OCI-M2 (cell line): ENCODE data around the gene CFAP221.

Experiments used
- DNase-seq: peaks from one replicate; lab custom pipeline; 2025; ENCODE audit not compliant: unreplicated experiment; lab: John Stamatoyannopoulos, UW

Gene CFAP221

GRCh38 chr2:119641562-119642258, 97.5 kb downstream of the CFAP221 start:
- no peak for DNase-seq

DNA sequence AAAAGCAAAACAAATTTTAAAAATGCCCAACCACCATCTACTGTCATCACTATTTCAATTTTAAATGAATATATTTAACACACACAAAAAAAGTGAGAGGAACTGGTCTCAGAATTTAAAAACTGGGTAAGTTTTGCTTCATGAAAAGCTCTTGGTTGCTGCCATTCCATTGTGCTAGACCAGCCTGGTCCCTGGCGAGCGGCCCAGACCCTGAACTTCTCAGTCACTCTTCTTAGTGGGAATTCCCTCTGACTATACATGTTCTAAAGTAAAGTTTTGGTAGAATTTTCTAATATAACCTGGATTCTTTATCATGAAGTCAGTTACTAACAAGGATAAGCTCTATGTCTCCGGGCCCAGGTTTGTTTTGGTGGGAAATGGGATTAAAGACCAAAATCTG, 99.9 kb downstream of the CFAP221 start:
- no peak for DNase-seq

DNA sequence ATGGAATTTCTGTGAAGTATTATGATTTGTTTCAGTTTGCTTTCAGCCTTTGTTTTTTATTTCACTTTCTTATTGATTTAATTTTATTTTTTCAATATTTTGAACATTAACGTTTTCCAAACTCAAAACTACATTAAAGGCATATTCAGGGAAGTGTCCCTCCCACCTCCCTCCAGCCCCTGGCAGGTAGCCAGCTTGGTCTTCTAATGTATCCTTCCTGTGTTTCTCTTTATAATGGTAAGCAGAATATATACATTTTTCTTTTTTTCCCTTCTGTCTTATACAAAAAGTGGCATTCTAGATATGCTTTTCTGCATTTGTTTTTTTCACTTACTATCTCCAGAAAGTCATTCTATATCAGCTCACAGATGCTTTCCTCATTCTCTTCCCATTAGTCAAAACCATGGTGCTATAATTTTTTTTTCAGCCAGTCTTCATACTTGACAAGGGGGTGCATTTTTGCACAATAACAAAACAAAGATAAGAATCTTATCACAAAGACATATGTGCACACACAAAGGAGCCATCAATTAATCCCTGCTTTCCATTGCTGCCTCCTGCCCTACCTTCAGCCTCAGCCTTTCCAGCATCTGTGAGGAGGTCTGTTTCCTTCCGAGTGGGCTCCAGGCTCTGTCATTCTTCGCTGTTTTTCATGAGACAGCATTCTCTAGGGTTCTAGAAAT, 101.1 kb downstream of the CFAP221 start:
- no peak for DNase-seq

DNA sequence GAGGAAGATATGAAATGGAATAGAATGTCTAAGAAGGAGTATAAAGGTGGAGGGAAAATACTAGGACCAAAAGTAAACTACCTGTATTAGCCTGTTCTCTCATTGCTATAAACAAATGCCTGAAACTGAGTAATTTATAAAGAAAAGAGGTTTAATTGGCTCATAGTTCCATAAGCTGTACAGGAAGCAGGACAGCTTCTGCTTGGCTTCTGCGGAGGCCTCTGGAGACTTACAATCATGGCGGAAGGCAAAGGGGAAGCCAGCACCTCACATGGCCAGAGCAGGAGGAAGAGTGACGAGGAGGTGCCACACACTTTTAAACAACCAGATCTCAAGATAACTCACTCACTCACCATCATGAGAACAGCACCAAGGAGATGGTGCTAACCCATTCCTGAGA, 101.9 kb downstream of the CFAP221 start:
- no peak for DNase-seq

GRCh38 chr2:119647440-119648169, 103.4 kb downstream of the CFAP221 start:
- DNase-seq: no peak

DNA sequence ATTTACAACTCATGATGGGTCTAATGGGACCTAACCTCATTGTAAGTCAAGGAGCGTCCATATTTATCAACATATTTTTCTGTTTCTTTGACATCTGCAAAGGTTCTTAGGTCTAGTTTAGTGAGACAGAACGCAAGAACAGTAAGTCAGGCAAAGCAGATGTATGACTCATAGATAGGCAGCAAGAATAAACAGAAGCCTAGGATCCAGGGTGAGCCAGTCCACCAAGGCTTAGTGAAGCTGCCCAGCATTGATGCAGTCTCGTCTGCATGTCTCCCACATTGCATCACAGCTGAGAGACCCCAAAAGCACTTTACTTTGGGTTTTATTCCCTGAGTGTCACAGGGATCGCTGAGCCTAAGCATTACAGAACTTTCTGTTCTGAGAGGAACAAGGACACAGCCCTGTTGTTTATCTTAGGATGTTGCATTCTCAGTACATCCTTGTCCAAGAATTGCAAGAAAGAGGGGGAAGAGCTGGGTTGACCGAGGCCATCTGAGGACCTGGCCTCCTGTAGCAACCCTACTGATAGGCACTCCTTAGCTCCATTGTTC, 105.2 kb downstream of the CFAP221 start:
- DNase-seq: no peak

DNA sequence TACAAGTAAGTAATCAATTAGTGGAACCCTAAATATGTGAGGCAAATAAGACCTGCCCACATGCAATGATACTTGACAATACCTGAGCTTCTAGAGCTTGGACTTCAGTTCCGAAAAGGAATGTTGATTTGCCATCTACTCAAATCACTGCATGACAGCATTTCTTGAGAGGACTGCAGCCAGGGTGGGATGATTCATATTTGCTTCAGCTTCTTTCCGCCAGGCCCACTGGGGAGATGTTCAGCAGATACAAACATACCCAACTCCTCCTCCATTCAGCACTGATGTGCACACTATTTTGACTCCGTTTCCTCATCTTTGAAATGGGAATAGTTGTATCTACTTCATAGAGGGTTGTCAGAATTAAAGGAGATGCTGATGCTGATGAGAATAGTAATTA, 106.0 kb downstream of the CFAP221 start:
- DNase-seq: no peak

DNA sequence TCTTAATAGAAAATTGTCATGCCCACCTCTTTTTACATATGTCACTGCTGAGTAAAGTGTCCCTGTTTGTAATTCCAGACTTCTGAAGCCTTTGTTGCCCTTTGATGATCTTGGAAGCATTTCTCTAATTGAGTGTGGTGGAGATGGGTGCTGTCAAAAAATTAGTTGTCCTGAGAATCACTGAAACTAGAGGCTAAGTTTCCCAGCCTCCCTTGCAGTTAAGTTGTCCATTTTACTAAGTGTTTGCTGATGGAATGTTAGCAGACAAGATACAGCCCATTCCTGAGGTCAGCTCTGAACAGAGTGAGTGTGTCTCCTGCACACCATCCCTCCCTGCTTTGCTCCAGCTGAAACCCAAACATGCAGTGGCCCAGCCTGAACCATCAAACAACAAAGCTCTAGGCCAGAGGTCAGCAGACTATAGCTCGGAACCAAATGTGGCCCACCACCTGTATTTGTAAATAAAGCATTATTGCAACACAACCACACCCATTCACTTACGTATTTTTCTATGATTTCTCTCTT, 106.7 kb downstream of the CFAP221 start:
- DNase-seq: no peak

- no peak for DNase-seq
Observed at GRCh38 chr2:119657466-119658145, 113.4 kb downstream of the CFAP221 start.

DNA sequence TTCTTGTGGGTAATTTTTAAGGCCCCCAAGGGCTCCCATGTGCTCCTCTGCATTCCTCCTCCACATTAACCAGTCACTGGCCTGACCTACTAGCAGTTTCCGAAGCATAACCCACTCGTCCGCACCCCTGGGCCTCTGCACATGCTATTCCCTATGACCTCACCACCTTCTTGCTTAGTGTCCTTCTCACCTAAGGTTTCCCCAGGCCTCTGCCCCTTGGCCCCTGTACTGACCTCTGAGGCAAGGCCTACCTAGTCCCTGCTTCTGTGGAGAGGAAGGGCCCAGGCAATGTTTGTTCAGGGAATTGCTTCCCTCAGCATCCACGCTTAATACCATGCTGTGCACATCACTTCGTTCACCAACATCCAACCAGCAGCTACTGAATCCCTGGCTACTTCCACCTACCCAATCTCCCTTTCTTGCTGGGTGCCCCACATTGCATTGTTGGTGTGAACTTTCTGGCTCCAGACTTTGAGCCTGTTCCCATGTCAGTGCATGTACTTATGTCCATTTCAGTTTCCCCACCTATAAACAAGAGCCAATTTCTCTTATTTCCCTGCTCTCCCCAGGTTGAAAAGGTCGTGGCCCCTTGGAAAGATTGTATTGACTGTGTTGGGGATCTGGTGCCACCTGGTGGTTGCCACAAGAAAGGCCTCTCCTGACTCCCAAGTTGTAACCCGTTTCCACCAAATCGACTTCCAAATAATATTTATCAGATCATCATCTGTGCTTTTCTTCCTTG, 115.5 kb downstream of the CFAP221 start:
- DNase-seq: no peak

DNA sequence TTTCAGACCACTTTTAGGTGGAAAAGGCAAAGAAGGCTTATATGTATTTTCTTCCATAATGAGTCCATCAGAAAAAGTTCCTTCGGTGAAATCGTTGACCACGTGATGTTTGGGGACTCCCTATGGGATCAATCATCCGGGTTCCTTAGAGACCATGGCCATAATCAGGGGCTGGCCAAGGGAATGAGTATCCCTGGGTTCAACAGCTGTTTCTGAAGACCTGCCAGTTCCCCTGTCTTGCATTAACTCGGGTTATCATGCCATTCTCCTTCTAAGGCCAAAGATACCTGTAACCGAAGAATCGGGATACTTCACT, 116.1 kb downstream of the CFAP221 start:
- no peak for DNase-seq

GRCh38 chr2:119662297-119662696, 118.0 kb downstream of the CFAP221 start:
- DNase-seq: no peak

DNA sequence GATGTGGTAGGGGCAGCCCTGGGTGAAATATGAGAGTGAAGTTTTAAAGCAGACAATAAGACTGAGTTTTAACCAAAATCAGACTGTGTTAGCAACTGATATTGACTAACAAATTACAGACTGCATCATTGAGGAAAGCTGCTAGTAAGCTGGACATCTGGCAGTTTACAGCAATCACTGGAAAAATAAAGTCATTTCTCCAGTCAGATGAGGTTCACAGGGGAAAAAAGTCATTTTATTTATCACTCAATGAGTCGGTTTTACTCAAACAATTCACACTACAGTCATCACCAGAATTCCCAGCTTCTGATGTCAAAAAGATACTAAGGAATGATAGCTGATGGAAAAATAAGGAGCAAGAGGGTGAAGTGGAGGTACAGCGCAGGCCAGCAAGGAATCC, 124.3 kb downstream of the CFAP221 start:
- no peak for DNase-seq

DNA sequence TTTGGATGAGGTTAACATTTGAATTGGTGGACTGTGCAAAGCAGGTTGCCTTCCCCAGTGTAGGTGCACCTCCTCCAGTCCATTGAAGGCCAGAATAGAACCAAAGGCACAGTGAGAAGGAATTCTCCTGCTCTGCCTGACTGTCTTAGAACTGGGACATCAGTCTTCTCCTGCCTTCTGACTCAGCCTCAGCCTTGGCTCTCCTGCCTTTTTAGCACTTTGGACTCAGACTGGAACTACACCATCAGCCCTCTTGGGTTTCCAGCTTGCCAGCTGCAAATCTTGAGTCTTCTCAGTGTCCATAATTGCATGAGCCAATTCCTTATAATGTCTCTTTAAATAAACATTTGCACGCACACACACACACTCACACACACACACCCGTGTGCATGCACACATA, 126.8 kb downstream of the CFAP221 start:
- no peak for DNase-seq

DNA sequence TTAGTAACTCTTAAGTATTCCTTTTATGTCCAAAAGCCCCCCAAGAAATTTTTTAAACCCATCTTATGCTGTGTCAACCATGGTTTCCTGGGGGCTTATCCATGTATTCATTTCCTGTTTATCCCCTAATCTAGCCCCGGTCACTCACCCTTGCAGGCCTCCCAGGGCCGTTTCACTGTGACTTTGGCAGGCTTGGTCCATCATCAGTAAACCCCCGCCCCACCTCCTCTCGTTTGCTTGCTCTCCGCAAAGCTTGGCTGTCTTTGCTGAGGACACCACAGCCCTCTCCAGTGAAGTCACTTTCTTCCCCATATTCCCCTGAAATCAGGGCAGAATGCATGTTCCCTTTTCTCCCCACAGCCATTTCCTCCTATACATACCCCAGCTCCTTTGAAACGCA, 127.5 kb downstream of the CFAP221 start:
- DNase-seq: no peak

- no peak for DNase-seq
Observed at GRCh38 chr2:119672161-119672862, 128.1 kb downstream of the CFAP221 start.

GRCh38 chr2:119673796-119674195, 129.5 kb downstream of the CFAP221 start:
- no peak for DNase-seq

DNA sequence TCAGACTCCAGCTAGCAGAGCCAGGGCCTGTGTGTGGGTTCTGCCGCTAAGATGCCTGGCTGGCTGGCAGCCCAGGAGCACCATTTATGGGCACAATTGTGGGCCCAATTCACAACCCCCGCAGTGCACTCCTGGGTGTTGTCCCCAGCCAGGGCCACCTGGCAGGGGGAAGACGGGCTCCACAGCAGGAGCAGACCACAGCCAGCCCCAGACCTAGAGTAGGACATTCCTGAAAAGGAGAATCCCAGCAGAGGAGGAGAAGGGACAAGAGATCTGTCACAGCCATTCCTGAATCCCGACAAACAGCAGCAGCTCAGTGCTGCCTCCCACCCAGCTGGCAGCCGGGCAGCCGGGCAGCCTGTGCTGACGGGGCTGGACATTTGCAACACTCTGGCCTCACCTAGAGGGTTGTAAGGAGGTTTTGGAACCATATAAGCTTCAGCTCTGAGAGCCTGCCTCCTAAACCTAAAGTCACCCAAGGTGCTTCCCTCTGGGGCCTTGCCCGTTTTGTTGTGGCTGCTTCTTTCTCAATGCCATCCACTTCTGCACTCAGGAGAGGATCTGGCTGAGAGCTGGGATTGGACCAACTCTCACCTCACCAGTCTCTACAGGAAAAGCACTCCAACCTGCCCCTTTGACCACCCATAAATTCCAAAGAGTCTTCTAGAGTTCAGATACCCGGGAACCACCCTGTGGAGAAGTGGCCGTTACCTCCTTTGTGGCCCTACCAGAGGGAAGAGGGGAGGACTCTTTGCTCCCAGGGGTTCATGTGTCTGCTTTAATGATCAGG, 130.7 kb downstream of the CFAP221 start:
- no peak for DNase-seq

- no peak for DNase-seq
Observed at GRCh38 chr2:119678021-119678656, 133.9 kb downstream of the CFAP221 start.
